Peyer's patch (tissue), 4 donors: ENCODE data around the gene ZNF483. TPM values are rescaled to one million over a fixed set of nuclear protein-coding genes. Genes with fewer than 3 reads are reported as not detected.
"Not testable (repeated sequence)": the region's sequence is repeated elsewhere in the genome, so short reads cannot be mapped to it uniquely, and the experiment has no call there.

Source experiments
- DNase-seq, 3 donors: peaks; one replicate each; pipeline ENCODE4 v3.0.0-alpha.2; 2017 to 2019
- H3K27ac ChIP-seq, 4 donors: fragments of 200-600 bp; sonication (generic); one replicate each; pipeline ENCODE4 v1.5.1; 2016 to 2019
- H3K27me3 ChIP-seq, 2 donors: fragments of 200-600 bp; sonication (generic); one replicate each; pipeline ENCODE4 v1.5.1; 2019
- H3K36me3 ChIP-seq, 3 donors: fragments of 200-600 bp; sonication (generic); one replicate each; pipeline ENCODE4 v1.5.1; 2016 to 2019
- H3K4me1 ChIP-seq, 4 donors: fragments of 200-600 bp; sonication (generic); one replicate each; pipeline ENCODE4 v1.5.1; 2016 to 2019
- H3K4me3 ChIP-seq, 4 donors: fragments of 200-600 bp; sonication (generic); 1 replicate in 3 of 4; 2 replicates in 1 of 4; pipeline ENCODE4 v1.5.1; 2016 to 2019; ENCODE audit warnings: mild to moderate bottlenecking in 1 of 4
- H3K9me3 ChIP-seq, 4 donors: fragments of 200-600 bp; sonication (generic); one replicate each; pipeline ENCODE4 v1.5.1; 2016 to 2019; ENCODE audit warnings: mild to moderate bottlenecking in 1 of 4
- POLR2A ChIP-seq, 2 donors: fragments of 450-650 bp; IDR thresholded peaks; one replicate each; pipeline ENCODE4 v1.5.1; 2017; ENCODE audit warnings: antibody characterized with exemption in 2 of 2, mild to moderate bottlenecking in 2 of 2, moderate library complexity in 2 of 2
- total RNA-seq, 4 donors: library from RNA; depleted of rRNA; stranded (reverse); fragments of >200 nt; gene quantifications; one replicate each; pipeline ENCODE4 v1.1.0, GENCODE V29; 2016
- TF ChIP-seq, protein P1 (sequence below), 6 experiments: fragments of 450-650 bp in 4 of 6; fragments of 200-600 bp in 2 of 6; sonication (generic) in 1 of 6; IDR thresholded peaks; one replicate each; pipeline ENCODE4 v1.5.1; 2017 to 2019; ENCODE audit warnings: antibody characterized with exemption in 6 of 6, mild to moderate bottlenecking in 3 of 6, moderate library complexity in 1 of 6

Gene ZNF483
- total RNA-seq, 4 donors from 2014 or later = 1.6 to 5.8 (median 2.7) TPM

DNA sequence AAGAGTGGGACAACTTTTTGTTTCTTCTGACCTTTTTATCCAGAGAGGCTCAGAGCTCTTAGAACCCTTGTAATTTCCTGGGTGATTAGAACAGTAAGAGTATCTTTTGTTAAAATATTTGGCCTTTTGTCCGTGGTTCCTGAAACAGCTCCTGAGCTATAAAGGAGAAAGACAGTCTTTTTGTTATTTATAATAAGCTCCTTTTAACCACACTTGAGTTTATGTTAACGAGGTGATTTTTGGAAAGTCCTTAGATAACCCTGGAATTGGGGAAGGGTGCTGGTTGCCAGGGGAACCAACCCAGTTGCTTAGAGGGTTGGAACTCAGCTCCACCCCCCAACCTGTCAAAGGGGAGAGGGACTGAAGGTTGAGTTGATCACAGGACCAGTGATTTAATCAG is 4.8 kb downstream of the ZNF483 start:
- H3K27ac ChIP-seq = no peak overlapping the region
- peaks cover 0 to 12% (median 0%) of the 10 kb centered on the region in 3 donors for H3K36me3 ChIP-seq
- no peaks in the 10 kb centered on the region for H3K9me3 ChIP-seq
- peaks cover 0 to 3% of the 10 kb centered on the region in 2 donors for H3K27me3 ChIP-seq
- peaks cover 0 to 10% (median 0%) of the 10 kb centered on the region in 4 donors for H3K4me1 ChIP-seq
- TF ChIP-seq, protein P1, sequence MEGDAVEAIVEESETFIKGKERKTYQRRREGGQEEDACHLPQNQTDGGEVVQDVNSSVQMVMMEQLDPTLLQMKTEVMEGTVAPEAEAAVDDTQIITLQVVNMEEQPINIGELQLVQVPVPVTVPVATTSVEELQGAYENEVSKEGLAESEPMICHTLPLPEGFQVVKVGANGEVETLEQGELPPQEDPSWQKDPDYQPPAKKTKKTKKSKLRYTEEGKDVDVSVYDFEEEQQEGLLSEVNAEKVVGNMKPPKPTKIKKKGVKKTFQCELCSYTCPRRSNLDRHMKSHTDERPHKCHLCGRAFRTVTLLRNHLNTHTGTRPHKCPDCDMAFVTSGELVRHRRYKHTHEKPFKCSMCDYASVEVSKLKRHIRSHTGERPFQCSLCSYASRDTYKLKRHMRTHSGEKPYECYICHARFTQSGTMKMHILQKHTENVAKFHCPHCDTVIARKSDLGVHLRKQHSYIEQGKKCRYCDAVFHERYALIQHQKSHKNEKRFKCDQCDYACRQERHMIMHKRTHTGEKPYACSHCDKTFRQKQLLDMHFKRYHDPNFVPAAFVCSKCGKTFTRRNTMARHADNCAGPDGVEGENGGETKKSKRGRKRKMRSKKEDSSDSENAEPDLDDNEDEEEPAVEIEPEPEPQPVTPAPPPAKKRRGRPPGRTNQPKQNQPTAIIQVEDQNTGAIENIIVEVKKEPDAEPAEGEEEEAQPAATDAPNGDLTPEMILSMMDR (IDR thresholded peaks at IDR 0.05) = no peak
- TF ChIP-seq POLR2A (IDR thresholded peaks at IDR 0.05) = no peak
- no peak for DNase-seq
- no peak overlapping the region for H3K4me3 ChIP-seq

DNA sequence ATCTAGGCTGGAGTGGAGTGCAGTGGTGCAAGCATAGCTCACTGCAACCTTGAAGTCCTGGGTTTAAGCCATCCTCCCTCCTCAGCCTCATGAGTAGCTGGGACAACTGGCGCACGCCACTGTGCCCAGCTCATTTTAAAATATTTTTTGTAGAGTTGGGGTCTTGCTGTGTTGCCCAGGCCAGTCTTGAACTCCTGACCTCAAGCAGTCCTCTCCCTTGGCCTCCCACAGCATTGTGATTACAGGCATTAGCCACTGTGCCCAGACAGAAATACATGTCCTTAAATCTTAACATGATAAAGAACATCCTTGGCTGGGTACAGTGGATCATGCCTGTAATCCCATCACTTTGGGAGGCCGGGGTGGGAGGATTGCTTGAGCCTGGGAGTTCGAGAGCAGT is 6.7 kb downstream of the ZNF483 start:
- peaks cover 0 to 3% (median under 1%) of the 10 kb centered on the region in 4 donors for H3K9me3 ChIP-seq
- DNase-seq = no peak
- TF ChIP-seq, protein P1 (IDR thresholded peaks at IDR 0.05) = no peak
- TF ChIP-seq POLR2A (IDR thresholded peaks at IDR 0.05) = no peak
- no peak overlapping the region for H3K4me3 ChIP-seq
- H3K27ac ChIP-seq = no peak overlapping the region
- H3K36me3 ChIP-seq = peaks cover 0 to 26% (median 0%) of the 10 kb centered on the region in 3 donors
- no peaks in the 10 kb centered on the region for H3K27me3 ChIP-seq
- H3K4me1 ChIP-seq = no peaks in the 10 kb centered on the region

DNA sequence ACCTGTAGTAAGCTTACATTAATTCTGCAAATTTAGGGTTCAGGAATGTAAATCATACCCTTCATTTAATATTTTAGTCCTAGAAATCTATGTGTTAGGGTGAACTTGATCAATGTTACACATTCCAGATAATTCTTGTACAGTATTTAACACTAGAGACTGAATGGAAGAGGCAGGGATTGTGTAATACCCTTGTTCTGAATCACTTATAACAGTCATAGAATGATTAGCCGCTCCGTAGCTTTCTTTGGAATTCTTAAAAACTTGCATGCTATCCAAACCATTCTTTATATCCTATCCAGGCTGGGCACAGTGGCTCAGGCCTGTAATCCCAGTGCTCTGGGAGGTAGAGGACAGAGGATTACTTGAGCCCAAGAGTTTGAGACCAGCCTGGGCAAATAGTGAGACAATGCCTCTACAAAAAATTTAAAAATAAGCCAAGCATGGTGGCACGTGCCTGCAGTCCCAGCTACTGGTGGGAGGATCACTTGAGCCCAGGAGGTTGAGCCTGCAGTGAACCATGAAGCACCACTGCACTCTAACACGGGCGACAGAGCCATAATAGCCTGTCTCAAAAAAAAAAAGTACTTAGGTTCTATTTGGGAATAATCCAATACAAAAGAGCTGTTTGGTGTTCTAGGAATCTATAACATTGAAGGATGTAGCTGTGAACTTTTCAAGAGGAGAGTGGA is 8.3 kb downstream of the ZNF483 start:
- TF ChIP-seq POLR2A (IDR thresholded peaks at IDR 0.05) = no peak
- TF ChIP-seq, protein P1 (IDR thresholded peaks at IDR 0.05) = no peak
- Histone ChIP-seq H3K27me3 (no peaks in the 10 kb centered on the region), H3K27ac (no peak overlapping the region), H3K36me3 (peaks cover 0 to 35% (median 0%) of the 10 kb centered on the region in 3 donors), H3K9me3 (peaks cover 0 to 13% (median 4%) of the 10 kb centered on the region in 4 donors), H3K4me1 (no peaks in the 10 kb centered on the region), H3K4me3 (no peak overlapping the region)
- DNase-seq = no peak

DNA sequence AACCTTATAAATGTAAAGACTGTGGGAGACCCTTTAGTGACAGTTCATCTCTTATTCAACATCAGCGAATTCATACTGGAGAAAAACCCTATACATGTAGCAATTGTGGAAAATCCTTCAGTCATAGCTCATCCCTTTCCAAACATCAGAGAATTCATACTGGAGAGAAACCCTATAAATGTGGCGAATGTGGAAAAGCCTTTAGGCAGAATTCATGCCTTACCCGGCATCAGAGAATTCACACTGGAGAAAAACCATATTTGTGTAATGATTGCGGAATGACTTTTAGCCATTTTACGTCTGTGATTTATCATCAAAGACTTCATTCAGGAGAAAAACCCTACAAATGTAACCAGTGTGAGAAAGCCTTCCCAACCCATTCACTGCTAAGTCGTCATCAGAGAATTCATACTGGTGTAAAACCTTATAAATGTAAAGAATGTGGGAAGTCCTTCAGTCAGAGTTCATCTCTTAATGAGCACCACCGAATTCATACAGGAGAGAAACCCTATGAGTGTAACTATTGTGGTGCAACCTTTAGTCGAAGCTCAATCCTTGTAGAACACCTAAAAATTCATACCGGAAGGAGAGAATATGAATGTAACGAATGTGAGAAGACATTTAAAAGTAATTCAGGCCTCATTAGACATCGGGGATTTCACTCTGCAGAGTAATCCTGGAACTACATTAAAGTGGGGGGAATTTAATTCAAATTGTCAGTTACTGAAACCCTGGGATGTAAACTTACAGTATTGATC is 17.7 kb downstream of the ZNF483 start:
- DNase-seq = no peak
- H3K4me3 ChIP-seq = no peak overlapping the region
- H3K9me3 ChIP-seq = peaks cover 0 to 78% (median 15%) of the 10 kb centered on the region in 4 donors
- H3K4me1 ChIP-seq = no peaks in the 10 kb centered on the region
- no peak overlapping the region for H3K27ac ChIP-seq
- no peak for TF ChIP-seq POLR2A (IDR thresholded peaks at IDR 0.05)
- TF ChIP-seq, protein P1 (IDR thresholded peaks at IDR 0.05) = no peak
- H3K36me3 ChIP-seq = peaks cover 0 to 20% (median 0%) of the 10 kb centered on the region in 3 donors
- H3K27me3 ChIP-seq = no peaks in the 10 kb centered on the region

DNA sequence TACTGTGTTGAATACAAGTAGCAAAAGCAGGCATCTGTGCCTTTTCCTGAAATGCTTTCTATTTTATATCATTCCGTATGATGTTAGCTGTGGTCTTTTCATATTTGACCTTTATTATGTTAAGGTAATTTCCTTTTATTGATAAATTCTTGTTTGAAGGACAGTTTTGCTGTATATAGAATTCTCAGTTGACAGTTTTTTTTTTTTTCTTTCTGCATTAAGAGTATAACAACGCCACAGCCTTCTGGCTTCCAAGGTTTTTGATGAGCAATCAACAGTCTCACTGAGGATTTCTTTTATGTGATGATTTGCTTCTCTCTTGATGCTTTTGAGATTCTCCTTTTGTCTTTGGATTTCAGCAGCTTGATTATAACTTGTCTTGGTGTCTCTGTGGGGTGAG is 23.6 kb downstream of the ZNF483 start:
- no peak for DNase-seq
- Histone ChIP-seq H3K27ac (no peak overlapping the region), H3K4me1 (no peaks in the 10 kb centered on the region), H3K27me3 (no peaks in the 10 kb centered on the region), H3K9me3 (peaks cover 0 to 57% (median 4%) of the 10 kb centered on the region in 4 donors), H3K36me3 (peaks cover 0 to 4% (median 0%) of the 10 kb centered on the region in 3 donors), H3K4me3 (no peak overlapping the region)
- TF ChIP-seq, protein P1 (IDR thresholded peaks at IDR 0.05) = no peak
- TF ChIP-seq POLR2A (IDR thresholded peaks at IDR 0.05) = no peak

DNA sequence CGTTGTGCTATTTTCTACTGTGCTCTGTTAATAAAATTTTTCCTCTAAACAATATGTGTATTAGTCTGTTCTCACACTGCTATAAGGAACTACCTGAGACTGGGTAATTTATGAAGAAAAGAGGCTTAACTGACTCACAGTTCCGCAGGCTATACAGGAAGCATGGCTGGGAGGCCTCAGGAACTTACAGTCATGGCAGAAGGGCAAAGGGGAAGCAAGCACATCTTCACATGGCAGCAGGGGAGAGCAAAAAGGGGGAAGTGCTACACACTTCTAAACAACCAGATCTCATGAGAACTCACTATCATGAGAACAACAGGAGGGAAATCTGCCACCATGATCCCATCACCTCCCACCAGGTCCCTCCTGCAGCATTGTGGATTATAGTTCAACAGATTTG is 30.4 kb downstream of the ZNF483 start:
- H3K9me3 ChIP-seq = peaks cover 0 to 19% (median 0%) of the 10 kb centered on the region in 4 donors
- not testable (repeated sequence) for DNase-seq, H3K36me3 ChIP-seq

More for the DNA sequence above, 30.4 kb downstream of the ZNF483 start:
- not testable (repeated sequence) for H3K27me3 ChIP-seq, H3K4me1 ChIP-seq, H3K4me3 ChIP-seq, H3K27ac ChIP-seq
